PC-3 (cell line): Measurements from ENCODE around the gene SGCD. TPM values are rescaled to one million over a fixed set of nuclear protein-coding genes. Genes with fewer than 3 reads are reported as not detected.

ENCODE experiments used
- ATAC-seq: fragments of 200-7000 bp; cut with Tn5 transposase; 2 replicates; pipeline ENCODE4 v1.9.1; 2020; ENCODE audit warnings: mild to moderate bottlenecking, moderate library complexity
- BruUV-seq: library from RNA; stranded (reverse); fragments of 400-500 nt; replicated peaks from 2 replicates; lab custom pipeline; 2021; lab: Mats Ljungman, UMichigan
- CTCF ChIA-PET: fragments of 300-600 bp; sonication (Branson Sonifier 250); formaldehyde crosslinking; loops from one replicate; lab custom pipeline; 2022; ENCODE audit warnings: antibody characterized with exemption; lab: Charles Lee
- POLR2A ChIA-PET: fragments of 300-600 bp; sonication (Branson Sonifier 250); formaldehyde crosslinking; loops from one replicate; lab custom pipeline; 2022; ENCODE audit warnings: antibody characterized with exemption; ENCODE audit not compliant: unreplicated experiment; lab: Charles Lee
- DNase-seq: peaks from one replicate; pipeline ENCODE4 v3.0.0-alpha.2; 2015
- H2AFZ ChIP-seq: fragments of 300-600 bp; sonication (generic); 2 replicates; pipeline ENCODE4 v1.6.0; 2016; ENCODE audit warnings: antibody characterized with exemption, low read length
- H3F3A ChIP-seq: fragments of 300-600 bp; sonication (generic); one replicate; pipeline ENCODE4 v1.6.0; 2017; ENCODE audit warnings: antibody characterized with exemption, low read length, control low read depth, mild to moderate bottlenecking; ENCODE audit not compliant: unreplicated experiment
- H3K27ac ChIP-seq: fragments of 300-600 bp; sonication (generic); 2 replicates; pipeline ENCODE4 v1.5.1; 2016; ENCODE audit warnings: mild to moderate bottlenecking, low read length
- H3K27me3 ChIP-seq: fragments of 300-600 bp; sonication (generic); 2 replicates; pipeline ENCODE4 v1.6.1; 2016; ENCODE audit warnings: low read length, mixed read lengths
- H3K36me3 ChIP-seq: fragments of 300-600 bp; sonication (generic); 2 replicates; pipeline ENCODE4 v1.6.1; 2016; ENCODE audit warnings: low read depth, mixed run types, low read length, mixed read lengths
- H3K4me1 ChIP-seq: fragments of 300-600 bp; sonication (generic); 2 replicates; pipeline ENCODE4 v1.5.1; 2016; ENCODE audit warnings: low read length; ENCODE audit not compliant: insufficient read depth
- H3K4me2 ChIP-seq: fragments of 300-600 bp; sonication (generic); 2 replicates; pipeline ENCODE4 v1.6.0; 2016; ENCODE audit warnings: low read length
- H3K4me3 ChIP-seq: fragments of 300-600 bp; sonication (generic); 2 replicates; pipeline ENCODE4 v1.5.1; 2016; ENCODE audit warnings: mild to moderate bottlenecking, low read length, mixed read lengths
- H3K79me2 ChIP-seq: fragments of 300-600 bp; sonication (generic); 2 replicates; pipeline ENCODE4 v1.6.1; 2017; ENCODE audit warnings: low read length, mixed read lengths
- H3K9ac ChIP-seq: fragments of 300-600 bp; sonication (generic); 2 replicates; pipeline ENCODE4 v1.6.0; 2016; ENCODE audit warnings: mild to moderate bottlenecking, low read length
- H3K9me2 ChIP-seq: fragments of 300-600 bp; sonication (generic); replicated peaks from 2 replicates; pipeline ENCODE4 v1.6.1; 2016; ENCODE audit warnings: mixed run types, low read length, mixed read lengths
- H3K9me3 ChIP-seq: fragments of 300-600 bp; sonication (generic); 2 replicates; pipeline ENCODE4 v1.6.1; 2016; ENCODE audit warnings: low read length, mixed read lengths
- H4K20me1 ChIP-seq: fragments of 300-600 bp; sonication (generic); 2 replicates; pipeline ENCODE4 v1.6.1; 2016; ENCODE audit warnings: low read length, mixed read lengths
- EZH2 ChIP-seq: fragments of 300-600 bp; sonication (generic); IDR thresholded peaks from one replicate; pipeline ENCODE4 v1.6.1; 2017; ENCODE audit warnings: antibody characterized with exemption, mild to moderate bottlenecking, low read length; ENCODE audit not compliant: unreplicated experiment
- EZH2phosphoT487 ChIP-seq: fragments of 300-600 bp; sonication (generic); IDR thresholded peaks from 2 replicates; pipeline ENCODE4 v1.6.1; 2018; ENCODE audit warnings: mild to moderate bottlenecking, antibody characterized with exemption, low read length, borderline replicate concordance
- intact Hi-C: fragments of 100-400 bp; cut with micrococcal nuclease; formaldehyde crosslinking; loops from 2 replicates; pipeline ENCODE4 v1.9.0; 2023
- total RNA-seq: library from RNA; depleted of rRNA; stranded (reverse); fragments of >200 nt; gene quantifications from 2 replicates; pipeline ENCODE4 v1.2.3, GENCODE V29; 2014
- TF ChIP-seq, protein P1 (sequence below): fragments of 300-600 bp; sonication (generic); conservative IDR thresholded peaks from 2 replicates; pipeline ENCODE4 v1.5.1; 2017; ENCODE audit warnings: antibody characterized with exemption, low read depth, mild to moderate bottlenecking, low read length

Gene SGCD
- total RNA-seq, 1 experiment from 2014 or later, result 0.15 TPM

DNA sequence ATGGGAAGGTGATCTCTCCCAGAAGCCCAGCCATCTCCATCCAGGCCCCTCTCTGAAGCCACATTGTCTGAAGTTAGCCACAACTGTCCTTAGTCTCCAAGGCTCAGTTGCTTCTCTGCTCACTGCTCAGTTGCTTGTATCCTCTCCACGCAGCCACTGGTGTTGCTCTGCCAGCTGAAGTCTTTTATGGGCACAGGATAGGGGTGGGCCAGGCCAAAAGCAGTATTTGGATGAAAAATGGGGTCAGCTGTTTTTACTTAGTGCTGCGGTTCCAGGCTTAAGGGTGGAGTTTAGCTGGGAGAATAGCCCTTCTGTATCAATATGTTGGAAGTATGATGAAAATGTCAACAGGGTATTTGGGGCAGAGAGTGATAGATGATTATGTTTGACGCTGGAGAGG lies 354.3 kb downstream of the SGCD start:
- DNase-seq (no peak), ATAC-seq (no peak)
- TF ChIP-seq EZH2, result no peak
- no peak for TF ChIP-seq EZH2phosphoT487
- TF ChIP-seq, protein P1, sequence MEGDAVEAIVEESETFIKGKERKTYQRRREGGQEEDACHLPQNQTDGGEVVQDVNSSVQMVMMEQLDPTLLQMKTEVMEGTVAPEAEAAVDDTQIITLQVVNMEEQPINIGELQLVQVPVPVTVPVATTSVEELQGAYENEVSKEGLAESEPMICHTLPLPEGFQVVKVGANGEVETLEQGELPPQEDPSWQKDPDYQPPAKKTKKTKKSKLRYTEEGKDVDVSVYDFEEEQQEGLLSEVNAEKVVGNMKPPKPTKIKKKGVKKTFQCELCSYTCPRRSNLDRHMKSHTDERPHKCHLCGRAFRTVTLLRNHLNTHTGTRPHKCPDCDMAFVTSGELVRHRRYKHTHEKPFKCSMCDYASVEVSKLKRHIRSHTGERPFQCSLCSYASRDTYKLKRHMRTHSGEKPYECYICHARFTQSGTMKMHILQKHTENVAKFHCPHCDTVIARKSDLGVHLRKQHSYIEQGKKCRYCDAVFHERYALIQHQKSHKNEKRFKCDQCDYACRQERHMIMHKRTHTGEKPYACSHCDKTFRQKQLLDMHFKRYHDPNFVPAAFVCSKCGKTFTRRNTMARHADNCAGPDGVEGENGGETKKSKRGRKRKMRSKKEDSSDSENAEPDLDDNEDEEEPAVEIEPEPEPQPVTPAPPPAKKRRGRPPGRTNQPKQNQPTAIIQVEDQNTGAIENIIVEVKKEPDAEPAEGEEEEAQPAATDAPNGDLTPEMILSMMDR, result no peak
- peaks cover 7% of the 10 kb centered on the region for H3K4me1 ChIP-seq
- ChIA-PET CTCF (no interaction called here), POLR2A (no interaction called here)
- peaks cover 7% of the 10 kb centered on the region; the same call in 1 of the 2 replicates for H3K27me3 ChIP-seq
- H3F3A ChIP-seq, result no peaks in the 10 kb centered on the region
- no TSS peak for BruUV-seq
- H3K9me2 ChIP-seq, result no peaks in the 10 kb centered on the region
- no peaks in the 10 kb centered on the region for H3K9me3 ChIP-seq
- H2AFZ ChIP-seq, result no peak overlapping the region
- H3K4me2 ChIP-seq, result no peak overlapping the region
- H3K79me2 ChIP-seq, result no peaks in the 10 kb centered on the region
- H3K9ac ChIP-seq, result no peak overlapping the region
- H3K36me3 ChIP-seq, result no peaks in the 10 kb centered on the region
- intact Hi-C loops, result no loop called here
- H4K20me1 ChIP-seq, result no peaks in the 10 kb centered on the region
- no peak overlapping the region for H3K4me3 ChIP-seq
- no peak overlapping the region for H3K27ac ChIP-seq

DNA sequence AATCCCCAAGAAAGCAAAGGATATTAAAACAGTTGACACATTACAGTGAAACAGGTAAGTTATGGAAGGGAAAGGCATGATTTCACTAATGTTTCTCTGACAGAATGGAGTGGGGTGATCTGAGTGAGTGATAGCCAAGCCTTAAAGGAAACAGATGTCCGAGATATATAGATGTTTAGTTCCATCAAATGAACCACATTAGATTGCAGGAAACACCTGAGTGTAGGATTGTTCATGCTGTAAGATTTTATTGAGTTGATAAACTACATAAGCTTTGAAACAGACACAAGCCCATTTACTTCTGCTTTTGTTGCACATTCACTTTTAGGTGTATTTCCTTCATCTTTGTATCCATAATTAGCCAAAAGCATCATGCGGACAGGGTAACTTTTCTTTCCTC lies 356.0 kb downstream of the SGCD start:
- CTCF ChIA-PET, result no interaction called here
- intact Hi-C loops, result no loop called here
- no peak for ATAC-seq

DNA sequence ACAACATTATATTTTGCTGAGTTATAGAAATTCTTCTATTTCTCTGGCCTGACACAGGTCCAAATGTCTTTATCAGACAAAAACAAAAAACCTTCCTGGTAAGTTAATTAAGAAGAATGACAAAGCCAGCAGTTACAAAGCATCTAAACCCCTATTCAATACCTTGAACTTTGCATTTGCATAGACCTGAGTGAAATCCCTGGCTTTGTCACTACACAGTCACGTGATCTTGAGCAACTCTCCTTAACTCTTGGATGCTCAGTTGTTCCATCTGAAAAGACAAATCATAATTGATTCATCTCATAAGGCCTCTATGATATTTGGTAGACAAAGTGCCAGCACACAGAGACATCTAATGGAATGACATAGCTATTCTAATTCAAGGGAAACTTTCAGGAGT lies 356.5 kb downstream of the SGCD start:
- Histone ChIP-seq H3F3A (no peaks in the 10 kb centered on the region), H3K4me3 (no peak overlapping the region), H3K9ac (no peak overlapping the region), H3K27me3 (peaks cover 21% of the 10 kb centered on the region), H3K36me3 (no peaks in the 10 kb centered on the region), H4K20me1 (no peaks in the 10 kb centered on the region), H3K4me1 (peaks cover 7% of the 10 kb centered on the region), H3K4me2 (no peak overlapping the region), H3K79me2 (no peaks in the 10 kb centered on the region), H3K9me2 (no peaks in the 10 kb centered on the region), H2AFZ (no peak overlapping the region), H3K27ac (no peak overlapping the region), H3K9me3 (no peaks in the 10 kb centered on the region)
- TF ChIP-seq EZH2phosphoT487 (no peak), EZH2 (no peak)
- TF ChIP-seq, protein P1, result no peak
- no TSS peak for BruUV-seq
- CTCF ChIA-PET, result no interaction called here
- intact Hi-C loops, result no loop called here
- POLR2A ChIA-PET, result no interaction called here
- DNase-seq (no peak), ATAC-seq (no peak)

More for the DNA sequence above, 356.0 kb downstream of the SGCD start:
- H3K27me3 ChIP-seq, result peaks cover 20% of the 10 kb centered on the region
- BruUV-seq, result no TSS peak
- POLR2A ChIA-PET, result no interaction called here
- no peak for DNase-seq
- H3K4me1 ChIP-seq, result peaks cover 7% of the 10 kb centered on the region
- H3K9me3 ChIP-seq, result no peaks in the 10 kb centered on the region
- H3K79me2 ChIP-seq, result no peaks in the 10 kb centered on the region
- TF ChIP-seq, protein P1, result no peak
- no peak for TF ChIP-seq EZH2
- TF ChIP-seq EZH2phosphoT487, result no peak
- H3K36me3 ChIP-seq, result no peaks in the 10 kb centered on the region
- no peak overlapping the region for H2AFZ ChIP-seq
- no peak overlapping the region for H3K4me3 ChIP-seq
- no peak overlapping the region for H3K27ac ChIP-seq
- no peak overlapping the region for H3K4me2 ChIP-seq
- H3F3A ChIP-seq, result no peaks in the 10 kb centered on the region
- no peaks in the 10 kb centered on the region for H4K20me1 ChIP-seq
- H3K9me2 ChIP-seq, result no peaks in the 10 kb centered on the region
- H3K9ac ChIP-seq, result no peak overlapping the region
